ENCODE data around the gene LIMS3.
"Not testable (repeated sequence)": the region's sequence is repeated elsewhere in the genome, so short reads cannot be mapped to it uniquely, and the experiment has no call there.

LIMS3 gene
- total RNA-seq: 0 reads per million in 3 donors

GRCh38 chr2:109898462-109899336 lies at the start of gene LIMS3:
Gene LIMS3 (plus strand): TSS chr2:109898688. CDS start chr2:109898729, 41 bp downstream.
- not testable (repeated sequence) for H3K4me1 ChIP-seq (ENCODE audit: control insufficient read depth, insufficient read depth, low read length, poor library complexity, severe bottlenecking); H3K4me3 ChIP-seq (ENCODE audit: insufficient read depth, low read depth, low read length, poor library complexity, severe bottlenecking); H3K36me3 ChIP-seq (ENCODE audit: control insufficient read depth, insufficient read depth, low read length); H3K27me3 ChIP-seq (replicated peaks; ENCODE audit: control insufficient read depth, insufficient read depth, low read length, poor library complexity, severe bottlenecking); H3K9me3 ChIP-seq (ENCODE audit: control insufficient read depth, low read length); DNase-seq; H3K27ac ChIP-seq (ENCODE audit: insufficient read depth, low read length, poor library complexity, severe bottlenecking)

GRCh38 chr2:109871129-109871751 lies 27.2 kb upstream of the LIMS3 start:
- not testable (repeated sequence) for H3K4me3 ChIP-seq (ENCODE audit: insufficient read depth, low read depth, low read length, poor library complexity, severe bottlenecking); H3K36me3 ChIP-seq (ENCODE audit: control insufficient read depth, insufficient read depth, low read length); H3K27ac ChIP-seq (ENCODE audit: insufficient read depth, low read length, poor library complexity, severe bottlenecking); H3K4me1 ChIP-seq (ENCODE audit: control insufficient read depth, insufficient read depth, low read length, poor library complexity, severe bottlenecking); DNase-seq; H3K9me3 ChIP-seq (ENCODE audit: control insufficient read depth, low read length); H3K27me3 ChIP-seq (replicated peaks; ENCODE audit: control insufficient read depth, insufficient read depth, low read length, poor library complexity, severe bottlenecking)

- H3K27me3 ChIP-seq (replicated peaks; ENCODE audit: control insufficient read depth, insufficient read depth, low read length, poor library complexity, severe bottlenecking); H3K36me3 ChIP-seq (ENCODE audit: control insufficient read depth, insufficient read depth, low read length); DNase-seq; H3K4me3 ChIP-seq (ENCODE audit: insufficient read depth, low read depth, low read length, poor library complexity, severe bottlenecking); H3K27ac ChIP-seq (ENCODE audit: insufficient read depth, low read length, poor library complexity, severe bottlenecking); H3K9me3 ChIP-seq (ENCODE audit: control insufficient read depth, low read length); H3K4me1 ChIP-seq (ENCODE audit: control insufficient read depth, insufficient read depth, low read length, poor library complexity, severe bottlenecking): not testable (repeated sequence)
Observed at GRCh38 chr2:109876625-109877024, 21.9 kb upstream of the LIMS3 start.

GRCh38 chr2:109882112-109882511 lies 16.4 kb upstream of the LIMS3 start:
- H3K27ac ChIP-seq (ENCODE audit: insufficient read depth, low read length, poor library complexity, severe bottlenecking); H3K27me3 ChIP-seq (replicated peaks; ENCODE audit: control insufficient read depth, insufficient read depth, low read length, poor library complexity, severe bottlenecking); H3K36me3 ChIP-seq (ENCODE audit: control insufficient read depth, insufficient read depth, low read length); DNase-seq; H3K4me3 ChIP-seq (ENCODE audit: insufficient read depth, low read depth, low read length, poor library complexity, severe bottlenecking); H3K4me1 ChIP-seq (ENCODE audit: control insufficient read depth, insufficient read depth, low read length, poor library complexity, severe bottlenecking); H3K9me3 ChIP-seq (ENCODE audit: control insufficient read depth, low read length): not testable (repeated sequence)

GRCh38 chr2:109888414-109888813 lies 10.1 kb upstream of the LIMS3 start:
- not testable (repeated sequence) for H3K36me3 ChIP-seq (ENCODE audit: control insufficient read depth, insufficient read depth, low read length); DNase-seq; H3K27me3 ChIP-seq (replicated peaks; ENCODE audit: control insufficient read depth, insufficient read depth, low read length, poor library complexity, severe bottlenecking); H3K4me3 ChIP-seq (ENCODE audit: insufficient read depth, low read depth, low read length, poor library complexity, severe bottlenecking); H3K4me1 ChIP-seq (ENCODE audit: control insufficient read depth, insufficient read depth, low read length, poor library complexity, severe bottlenecking); H3K9me3 ChIP-seq (ENCODE audit: control insufficient read depth, low read length); H3K27ac ChIP-seq (ENCODE audit: insufficient read depth, low read length, poor library complexity, severe bottlenecking)

- H3K4me3 ChIP-seq (ENCODE audit: insufficient read depth, low read depth, low read length, poor library complexity, severe bottlenecking); H3K27me3 ChIP-seq (replicated peaks; ENCODE audit: control insufficient read depth, insufficient read depth, low read length, poor library complexity, severe bottlenecking); DNase-seq; H3K27ac ChIP-seq (ENCODE audit: insufficient read depth, low read length, poor library complexity, severe bottlenecking); H3K36me3 ChIP-seq (ENCODE audit: control insufficient read depth, insufficient read depth, low read length); H3K9me3 ChIP-seq (ENCODE audit: control insufficient read depth, low read length); H3K4me1 ChIP-seq (ENCODE audit: control insufficient read depth, insufficient read depth, low read length, poor library complexity, severe bottlenecking): not testable (repeated sequence)
Observed at GRCh38 chr2:109889909-109890308, 8.6 kb upstream of the LIMS3 start.

GRCh38 chr2:109891024-109891423 lies 7.5 kb upstream of the LIMS3 start:
- not testable (repeated sequence) for H3K27ac ChIP-seq (ENCODE audit: insufficient read depth, low read length, poor library complexity, severe bottlenecking); H3K36me3 ChIP-seq (ENCODE audit: control insufficient read depth, insufficient read depth, low read length); H3K9me3 ChIP-seq (ENCODE audit: control insufficient read depth, low read length); H3K27me3 ChIP-seq (replicated peaks; ENCODE audit: control insufficient read depth, insufficient read depth, low read length, poor library complexity, severe bottlenecking); DNase-seq; H3K4me3 ChIP-seq (ENCODE audit: insufficient read depth, low read depth, low read length, poor library complexity, severe bottlenecking); H3K4me1 ChIP-seq (ENCODE audit: control insufficient read depth, insufficient read depth, low read length, poor library complexity, severe bottlenecking)

GRCh38 chr2:109893736-109894135 lies 4.8 kb upstream of the LIMS3 start:
- not testable (repeated sequence) for H3K4me3 ChIP-seq (ENCODE audit: insufficient read depth, low read depth, low read length, poor library complexity, severe bottlenecking); DNase-seq; H3K36me3 ChIP-seq (ENCODE audit: control insufficient read depth, insufficient read depth, low read length); H3K27me3 ChIP-seq (replicated peaks; ENCODE audit: control insufficient read depth, insufficient read depth, low read length, poor library complexity, severe bottlenecking); H3K9me3 ChIP-seq (ENCODE audit: control insufficient read depth, low read length); H3K4me1 ChIP-seq (ENCODE audit: control insufficient read depth, insufficient read depth, low read length, poor library complexity, severe bottlenecking); H3K27ac ChIP-seq (ENCODE audit: insufficient read depth, low read length, poor library complexity, severe bottlenecking)

GRCh38 chr2:109894141-109894540 lies 4.3 kb upstream of the LIMS3 start:
- not testable (repeated sequence) for H3K4me1 ChIP-seq (ENCODE audit: control insufficient read depth, insufficient read depth, low read length, poor library complexity, severe bottlenecking); H3K4me3 ChIP-seq (ENCODE audit: insufficient read depth, low read depth, low read length, poor library complexity, severe bottlenecking); H3K27ac ChIP-seq (ENCODE audit: insufficient read depth, low read length, poor library complexity, severe bottlenecking); H3K27me3 ChIP-seq (replicated peaks; ENCODE audit: control insufficient read depth, insufficient read depth, low read length, poor library complexity, severe bottlenecking); DNase-seq; H3K9me3 ChIP-seq (ENCODE audit: control insufficient read depth, low read length); H3K36me3 ChIP-seq (ENCODE audit: control insufficient read depth, insufficient read depth, low read length)

GRCh38 chr2:109895090-109895869 lies 3.2 kb upstream of the LIMS3 start:
- H3K27me3 ChIP-seq (replicated peaks; ENCODE audit: control insufficient read depth, insufficient read depth, low read length, poor library complexity, severe bottlenecking); H3K9me3 ChIP-seq (ENCODE audit: control insufficient read depth, low read length); H3K27ac ChIP-seq (ENCODE audit: insufficient read depth, low read length, poor library complexity, severe bottlenecking); DNase-seq; H3K4me1 ChIP-seq (ENCODE audit: control insufficient read depth, insufficient read depth, low read length, poor library complexity, severe bottlenecking); H3K4me3 ChIP-seq (ENCODE audit: insufficient read depth, low read depth, low read length, poor library complexity, severe bottlenecking); H3K36me3 ChIP-seq (ENCODE audit: control insufficient read depth, insufficient read depth, low read length): not testable (repeated sequence)

Measured in effector memory CD4-positive, alpha-beta T cell (primary cell).